ENCODE measurements around the gene B3GALT5.
A peak's percentile ranks its signal among the peaks of the same experiment; 100 is the strongest.

Gene B3GALT5

GRCh38 chr21:39707316-39707715 is 94.6 kb downstream of the B3GALT5 start:
- no peak for DNase-seq

- no peak for DNase-seq
Measured at GRCh38 chr21:39710866-39711265, 98.1 kb downstream of the B3GALT5 start.

GRCh38 chr21:39712273-39712672 is 99.5 kb downstream of the B3GALT5 start:
- DNase-seq = no peak

GRCh38 chr21:39712976-39713375 is 100.2 kb downstream of the B3GALT5 start:
- DNase-seq = no peak

GRCh38 chr21:39713905-39714304 is 101.2 kb downstream of the B3GALT5 start:
- DNase-seq = no peak

- no peak for DNase-seq
Measured at GRCh38 chr21:39714331-39714730, 101.6 kb downstream of the B3GALT5 start.

- DNase-seq = peak; percentile 32
Measured at GRCh38 chr21:39715804-39716397, 103.2 kb downstream of the B3GALT5 start.

GRCh38 chr21:39720126-39720778 is 107.5 kb downstream of the B3GALT5 start:
- DNase-seq = no peak

- no peak for DNase-seq
Measured at GRCh38 chr21:39721885-39722284, 109.1 kb downstream of the B3GALT5 start.

Data from CD4-positive, alpha-beta T cell treated with Interleukin-6 for 4 hours (primary cell).